Pancreas (tissue), 10 donors: ENCODE data around the gene DEPDC1B. TPM values are rescaled to one million over a fixed set of nuclear protein-coding genes. Genes with fewer than 3 reads are reported as not detected.

Source experiments
- ATAC-seq, 4 donors: fragments of 200-7000 bp; cut with Tn5 transposase; one replicate each; pipeline versions ENCODE4 v1.8.0 to v1.9.1; 2020; ENCODE audit warnings: mild to moderate bottlenecking in 4 of 4, moderate library complexity in 4 of 4
- DNase-seq, 6 donors: peaks; one replicate each; pipeline ENCODE4 v3.0.0-alpha.2; 2020
- FAIRE-seq: peaks from 2 replicates; lab custom pipeline; 2012; peaks lifted over from hg19 to GRCh38; lab: Jason Lieb, UNC
- H3K27ac ChIP-seq, 4 donors: fragments of 200-600 bp; sonication (generic); 1 replicate in 3 of 4; 2 replicates in 1 of 4; pipeline versions ENCODE4 v1.5.0 to v1.8.0; 2020
- H3K27me3 ChIP-seq, 4 donors: fragments of 200-600 bp; one replicate each; pipeline ENCODE4 v1.8.0; 2021
- H3K36me3 ChIP-seq, 3 donors: fragments of 200-600 bp; sonication (generic) in 1 of 3; one replicate each; pipeline versions ENCODE4 v1.5.0 to v1.8.0; 2020 to 2021
- H3K4me1 ChIP-seq, 3 donors: fragments of 200-600 bp; one replicate each; pipeline ENCODE4 v1.8.0; 2021
- H3K4me3 ChIP-seq, 4 donors: fragments of 200-600 bp; sonication (generic) in 2 of 4; one replicate each; pipeline versions ENCODE4 v1.5.0 to v1.8.0; 2020 to 2021
- H3K9me3 ChIP-seq, 4 donors: fragments of 200-600 bp; one replicate each; pipeline ENCODE4 v1.8.0; 2021
- CTCF ChIP-seq, 4 donors: fragments of 200-600 bp; sonication (generic) in 3 of 4; IDR thresholded peaks; one replicate each; pipeline versions ENCODE4 v1.5.0 to v1.8.0; 2021; ENCODE audit warnings: antibody characterized with exemption in 4 of 4
- WGBS, 2 donors: extraction: QIAGEN DNeasy Blood & Tissue Kit; methylation state at CpG; one replicate each; pipeline ENCODE4 v1.1.7; 2013; 5-methylcytosine and 5-hydroxymethylcytosine counted together
- intact Hi-C, 3 donors: fragments of 100-400 bp; cut with DNase I; formaldehyde crosslinking; loops; one replicate each; pipeline versions ENCODE4 v1.11.1 to v1.14.2; 2022
- polyA plus RNA-seq, 2 donors: library from polyadenylated mRNA; stranded (reverse); fragments of 200-250 nt; gene quantifications; one replicate each; pipeline ENCODE4 v1.2.3, GENCODE V29; 2013
- total RNA-seq, 6 donors: library from RNA; stranded (reverse); fragmentation: NEBNext Ultra II Directional in 4 of 6; extraction: Animal tissue kit (Norgen Biotek cat#: 25700) in 4 of 6; gene quantifications; one replicate each; pipeline versions ENCODE4 v1.2.1 to v1.2.4, GENCODE V29; 2021 to 2023
- donor health status: healthy with polysubstance abuse.
- donor health status: DM: no; HTN: no; CAD: no; lungs with moderate emphysema.
- donor health status: DM: no; HTN: no; CAD: no.
- donor health status: control.
- donor health status: control.
- donor health status: Bipolar disorder and iron deficiency.
- donor health status: DM: yes; HTN: yes; CAD: no.
- donor health status: DM: no; HTN: no; CAD: no.
- donor health status: DM: no; HTN: no; CAD: no.
- donor health status: DM: yes; HTN: yes; CAD: no.

DEPDC1B gene
- total RNA-seq (under 1 TPM; 0.08 to 0.37 (median 0.27) TPM), polyA plus RNA-seq (under 1 TPM; 0.11 to 0.31 TPM)

GRCh38 chr5:60699609-60700415, at the start of gene DEPDC1B:
TSS of gene DEPDC1B (minus strand) at chr5:60700166. CDS start at chr5:60700093, 73 bp downstream.
- H3K9me3 ChIP-seq: no peaks in the 10 kb centered on the region
- intact Hi-C loops: no loop called here
- DNase-seq: peak; percentile 77 to 93 (median 82)
- no peak for FAIRE-seq
- ATAC-seq: peak; percentile 98 to 99 (median 99)
- H3K4me3 ChIP-seq: peak within 1 kb of the TSS; percentile 60 to 89 (median 70)
- H3K27me3 ChIP-seq: no peaks in the 10 kb centered on the region
- peaks cover 0 to 4% (median 0%) of the 10 kb centered on the region in 3 donors for H3K4me1 ChIP-seq
- peak within 1 kb of the TSS; percentile 40 to 79 (median 60) for H3K27ac ChIP-seq
- H3K36me3 ChIP-seq: no peaks in the 10 kb centered on the region
- no peak for TF ChIP-seq CTCF (IDR thresholded peaks at IDR 0.05)
- 0% methylated on average over 71 to 72 of the region's 72 CpGs for WGBS, 2 donors

- intact Hi-C loops: no loop called here
- FAIRE-seq (no peak), DNase-seq (peak in 1 of 6 donors; percentile 34), ATAC-seq (no peak)
- H3K4me1 ChIP-seq: no peaks in the 10 kb centered on the region
- no peak for TF ChIP-seq CTCF (IDR thresholded peaks at IDR 0.05)
- H3K27ac ChIP-seq: no peak overlapping the region
- 97 to 99% methylated on average over 6 of the region's 6 CpGs for WGBS, 2 donors
- H3K4me3 ChIP-seq: no peak overlapping the region
- H3K9me3 ChIP-seq: no peaks in the 10 kb centered on the region
- H3K27me3 ChIP-seq: no peaks in the 10 kb centered on the region
- H3K36me3 ChIP-seq: no peaks in the 10 kb centered on the region
These were observed 44.7 kb upstream of the DEPDC1B start for GRCh38 chr5:60744682-60745081.

GRCh38 chr5:60743511-60744314, 43.7 kb upstream of the DEPDC1B start:
- H3K4me3 ChIP-seq: no peak overlapping the region
- WGBS, 2 donors: 94 to 97% methylated on average over 40 of the region's 40 CpGs
- no peak for FAIRE-seq
- no peaks in the 10 kb centered on the region for H3K4me1 ChIP-seq
- H3K27me3 ChIP-seq: no peaks in the 10 kb centered on the region
- no peaks in the 10 kb centered on the region for H3K9me3 ChIP-seq
- no peak overlapping the region for H3K27ac ChIP-seq
- intact Hi-C loops: no loop called here
- DNase-seq: peak in 1 of 6 donors; percentile 46
- no peak for ATAC-seq
- H3K36me3 ChIP-seq: no peaks in the 10 kb centered on the region
- no peak for TF ChIP-seq CTCF (IDR thresholded peaks at IDR 0.05)

- H3K27ac ChIP-seq: no peak overlapping the region
- FAIRE-seq (no peak), DNase-seq (no peak), ATAC-seq (no peak)
- H3K4me1 ChIP-seq: no peaks in the 10 kb centered on the region
- no peak for TF ChIP-seq CTCF (IDR thresholded peaks at IDR 0.05)
- H3K4me3 ChIP-seq: no peak overlapping the region
- no peaks in the 10 kb centered on the region for H3K36me3 ChIP-seq
- intact Hi-C loops: no loop called here
- no peaks in the 10 kb centered on the region for H3K27me3 ChIP-seq
- 94 to 98% methylated on average over 2 of the region's 2 CpGs for whole genome bisulfite sequencing, 2 donors
- H3K9me3 ChIP-seq: no peaks in the 10 kb centered on the region
These were observed 40.4 kb upstream of the DEPDC1B start for GRCh38 chr5:60740322-60740721.
